Esophagus muscularis mucosa (tissue), 3 donors: Measurements from ENCODE around the gene ZNF786.
"Not testable (repeated sequence)": the region's sequence is repeated elsewhere in the genome, so short reads cannot be mapped to it uniquely, and the experiment has no call there.

ENCODE experiments used
- CTCF ChIP-seq, 3 experiments: fragments of 200-600 bp in 2 of 3; fragments of 450-650 bp in 1 of 3; sonication (generic) in 2 of 3; IDR thresholded peaks; one replicate each; pipeline ENCODE4 v1.5.1; 2017 to 2019; ENCODE audit warnings: antibody characterized with exemption in 3 of 3, mild to moderate bottlenecking in 2 of 3, moderate library complexity in 1 of 3
- POLR2A ChIP-seq: fragments of 450-650 bp; IDR thresholded peaks from one replicate; pipeline ENCODE4 v1.6.1; 2017; ENCODE audit warnings: antibody characterized with exemption, moderate library complexity, mild to moderate bottlenecking, low read depth
- POLR2AphosphoS5 ChIP-seq, 2 donors: sonication (generic); formaldehyde crosslinking; IDR thresholded peaks; one replicate each; pipeline ENCODE4 v1.6.1; 2017; ENCODE audit warnings: antibody characterized with exemption in 2 of 2

GRCh38 chr7:149038641-149039040 lies 51.9 kb downstream of the ZNF786 start:
- not testable (repeated sequence) for TF ChIP-seq CTCF (IDR thresholded peaks at IDR 0.05); POLR2AphosphoS5 (IDR thresholded peaks at IDR 0.05); POLR2A
